OCI-LY7 (cell line): ENCODE data around the gene KRTAP9-2.

Experiments used
- EZH2phosphoT487 ChIP-seq: fragments of 200-600 bp; sonication (generic); IDR thresholded peaks from 2 replicates; pipeline ENCODE4 v1.6.1; 2018; ENCODE audit warnings: low read depth, borderline replicate concordance, mild to moderate bottlenecking, mixed run types, antibody characterized with exemption, low read length, moderate library complexity, mixed read lengths
- TF ChIP-seq, protein P1 (sequence below): fragments of 200-600 bp; sonication (generic); conservative IDR thresholded peaks from 2 replicates; pipeline ENCODE4 v1.5.1; 2014; ENCODE audit warnings: mild to moderate bottlenecking, antibody characterized with exemption, low read length, moderate library complexity, mixed read lengths

DNA sequence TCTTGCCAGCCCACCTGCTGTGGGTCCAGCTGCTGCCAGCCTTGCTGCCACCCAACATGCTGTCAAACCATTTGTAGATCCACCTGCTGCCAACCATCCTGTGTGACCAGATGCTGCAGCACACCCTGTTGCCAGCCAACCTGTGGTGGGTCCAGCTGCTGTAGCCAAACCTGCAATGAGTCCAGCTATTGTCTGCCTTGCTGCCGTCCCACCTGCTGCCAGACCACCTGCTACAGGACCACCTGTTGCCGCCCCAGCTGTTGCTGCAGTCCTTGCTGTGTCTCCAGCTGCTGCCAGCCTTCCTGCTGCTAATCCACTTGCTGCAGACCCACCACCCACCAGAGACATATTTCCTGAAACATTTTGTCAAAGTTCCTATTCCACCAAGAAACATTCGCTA, 36.1 kb upstream of the KRTAP9-2 start:
- TF ChIP-seq, protein P1, sequence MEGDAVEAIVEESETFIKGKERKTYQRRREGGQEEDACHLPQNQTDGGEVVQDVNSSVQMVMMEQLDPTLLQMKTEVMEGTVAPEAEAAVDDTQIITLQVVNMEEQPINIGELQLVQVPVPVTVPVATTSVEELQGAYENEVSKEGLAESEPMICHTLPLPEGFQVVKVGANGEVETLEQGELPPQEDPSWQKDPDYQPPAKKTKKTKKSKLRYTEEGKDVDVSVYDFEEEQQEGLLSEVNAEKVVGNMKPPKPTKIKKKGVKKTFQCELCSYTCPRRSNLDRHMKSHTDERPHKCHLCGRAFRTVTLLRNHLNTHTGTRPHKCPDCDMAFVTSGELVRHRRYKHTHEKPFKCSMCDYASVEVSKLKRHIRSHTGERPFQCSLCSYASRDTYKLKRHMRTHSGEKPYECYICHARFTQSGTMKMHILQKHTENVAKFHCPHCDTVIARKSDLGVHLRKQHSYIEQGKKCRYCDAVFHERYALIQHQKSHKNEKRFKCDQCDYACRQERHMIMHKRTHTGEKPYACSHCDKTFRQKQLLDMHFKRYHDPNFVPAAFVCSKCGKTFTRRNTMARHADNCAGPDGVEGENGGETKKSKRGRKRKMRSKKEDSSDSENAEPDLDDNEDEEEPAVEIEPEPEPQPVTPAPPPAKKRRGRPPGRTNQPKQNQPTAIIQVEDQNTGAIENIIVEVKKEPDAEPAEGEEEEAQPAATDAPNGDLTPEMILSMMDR: no peak
- TF ChIP-seq EZH2phosphoT487: no peak
